A549 (cell line): ENCODE data around the gene AFAP1.

Experiments
- CEBPB ChIP-seq, 2 experiments: fragments of >200 bp in 1 of 2; sonication (Bioruptor Twin) in 1 of 2; formaldehyde crosslinking in 1 of 2; IDR thresholded peaks; 2 replicates each; pipeline ENCODE4 v1.6.1; 2012 to 2016
- NPAS2 ChIP-seq: fragments of 250-450 bp; sonication (Bioruptor Pico); IDR thresholded peaks from 2 replicates; pipeline ENCODE4 v1.8.0; 2022; ENCODE audit warnings: mild to moderate bottlenecking, moderate library complexity, borderline replicate concordance
- POLR2A ChIP-seq: IDR thresholded peaks from 2 replicates; pipeline ENCODE4 v1.6.1; 2012; ENCODE audit warnings: mild to moderate bottlenecking, low read length
- RFX5 ChIP-seq: fragments of 450-650 bp; IDR thresholded peaks from 2 replicates; pipeline ENCODE4 v1.7.1; 2014; ENCODE audit warnings: antibody characterized with exemption, mild to moderate bottlenecking, moderate library complexity
- RNF2 ChIP-seq: fragments of 200-600 bp; sonication (generic); IDR thresholded peaks from 2 replicates; pipeline ENCODE4 v1.6.1; 2016; ENCODE audit warnings: low read depth, mild to moderate bottlenecking, antibody characterized with exemption, moderate library complexity, borderline replicate concordance
- TF ChIP-seq, protein P1 (sequence below): fragments of >200 bp; sonication (Bioruptor Twin); formaldehyde crosslinking; IDR thresholded peaks from 3 replicates; pipeline ENCODE4 v1.5.1; 2016
- TF ChIP-seq, protein P2 (sequence below): IDR thresholded peaks from 2 replicates; pipeline ENCODE4 v1.6.1; 2012

DNA sequence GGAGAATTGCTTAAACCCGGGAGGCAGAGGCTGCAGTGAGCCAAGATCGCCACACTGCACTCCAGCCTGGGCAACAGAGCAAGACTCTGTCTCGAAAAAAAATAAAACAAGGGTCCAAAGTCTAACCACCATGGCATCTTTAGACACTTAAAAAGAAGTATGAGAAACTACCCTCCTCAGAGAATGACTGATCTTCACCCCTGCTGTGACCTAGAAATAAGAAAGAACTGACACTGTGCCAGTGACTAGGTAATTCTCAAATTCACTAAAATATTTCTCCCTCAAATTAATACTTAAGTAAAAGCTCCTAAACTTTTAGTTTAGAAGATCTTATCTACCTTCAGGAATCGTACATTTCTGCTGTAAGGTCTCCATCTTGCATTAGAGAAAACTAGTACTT is 80.3 kb downstream of the AFAP1 start:
- TF ChIP-seq, protein P1, sequence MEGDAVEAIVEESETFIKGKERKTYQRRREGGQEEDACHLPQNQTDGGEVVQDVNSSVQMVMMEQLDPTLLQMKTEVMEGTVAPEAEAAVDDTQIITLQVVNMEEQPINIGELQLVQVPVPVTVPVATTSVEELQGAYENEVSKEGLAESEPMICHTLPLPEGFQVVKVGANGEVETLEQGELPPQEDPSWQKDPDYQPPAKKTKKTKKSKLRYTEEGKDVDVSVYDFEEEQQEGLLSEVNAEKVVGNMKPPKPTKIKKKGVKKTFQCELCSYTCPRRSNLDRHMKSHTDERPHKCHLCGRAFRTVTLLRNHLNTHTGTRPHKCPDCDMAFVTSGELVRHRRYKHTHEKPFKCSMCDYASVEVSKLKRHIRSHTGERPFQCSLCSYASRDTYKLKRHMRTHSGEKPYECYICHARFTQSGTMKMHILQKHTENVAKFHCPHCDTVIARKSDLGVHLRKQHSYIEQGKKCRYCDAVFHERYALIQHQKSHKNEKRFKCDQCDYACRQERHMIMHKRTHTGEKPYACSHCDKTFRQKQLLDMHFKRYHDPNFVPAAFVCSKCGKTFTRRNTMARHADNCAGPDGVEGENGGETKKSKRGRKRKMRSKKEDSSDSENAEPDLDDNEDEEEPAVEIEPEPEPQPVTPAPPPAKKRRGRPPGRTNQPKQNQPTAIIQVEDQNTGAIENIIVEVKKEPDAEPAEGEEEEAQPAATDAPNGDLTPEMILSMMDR: no peak
- TF ChIP-seq CEBPB (IDR thresholded peaks at IDR 0.05): no peak
- TF ChIP-seq RFX5: no peak
- TF ChIP-seq, protein P2, sequence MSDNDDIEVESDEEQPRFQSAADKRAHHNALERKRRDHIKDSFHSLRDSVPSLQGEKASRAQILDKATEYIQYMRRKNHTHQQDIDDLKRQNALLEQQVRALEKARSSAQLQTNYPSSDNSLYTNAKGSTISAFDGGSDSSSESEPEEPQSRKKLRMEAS: no peak
- TF ChIP-seq POLR2A: no peak
- TF ChIP-seq NPAS2: no peak
- no peak for TF ChIP-seq RNF2
